Karpas-422 (cell line): Measurements from ENCODE around the gene SMIM1. TPM values are rescaled to one million over a fixed set of nuclear protein-coding genes. Genes with fewer than 3 reads are reported as not detected.

ENCODE experiments used
- DNase-seq: peaks from one replicate; pipeline ENCODE4 v3.0.0-alpha.2; 2015
- H2AFZ ChIP-seq: fragments of 200-600 bp; sonication (generic); 2 replicates; pipeline ENCODE4 v1.6.1; 2014; ENCODE audit warnings: antibody characterized with exemption, low read length, mixed read lengths
- H3K27ac ChIP-seq: fragments of 200-600 bp; sonication (generic); 2 replicates; pipeline ENCODE4 v1.5.1; 2014; ENCODE audit warnings: mild to moderate bottlenecking, low read length, moderate library complexity
- H3K27me3 ChIP-seq: fragments of 200-600 bp; sonication (generic); 2 replicates; pipeline ENCODE4 v1.6.1; 2014; ENCODE audit warnings: low read length, mixed read lengths
- H3K36me3 ChIP-seq: fragments of 200-600 bp; sonication (generic); 2 replicates; pipeline ENCODE4 v1.6.1; 2014; ENCODE audit warnings: low read length, mixed read lengths; ENCODE audit not compliant: insufficient read depth
- H3K4me1 ChIP-seq: fragments of 200-600 bp; sonication (generic); 2 replicates; pipeline ENCODE4 v1.6.1; 2014; ENCODE audit warnings: mild to moderate bottlenecking, low read length, mixed read lengths
- H3K4me2 ChIP-seq: fragments of 200-600 bp; sonication (generic); 2 replicates; pipeline ENCODE4 v1.6.1; 2014; ENCODE audit warnings: low read length, low read depth, mild to moderate bottlenecking; ENCODE audit not compliant: poor library complexity, severe bottlenecking
- H3K4me3 ChIP-seq: fragments of 200-600 bp; sonication (generic); 2 replicates; pipeline ENCODE4 v1.5.1; 2014; ENCODE audit warnings: mild to moderate bottlenecking, antibody characterized with exemption, low read length, mixed read lengths
- H3K79me2 ChIP-seq: fragments of 200-600 bp; sonication (generic); 2 replicates; pipeline ENCODE4 v1.6.1; 2014; ENCODE audit warnings: mild to moderate bottlenecking, low read length, mixed read lengths
- H3K9ac ChIP-seq: fragments of 200-600 bp; sonication (generic); 2 replicates; pipeline ENCODE4 v1.6.0; 2014; ENCODE audit warnings: low read length
- H3K9me2 ChIP-seq: fragments of 200-600 bp; sonication (generic), shearing (Covaris generic); replicated peaks from 2 replicates; pipeline ENCODE4 v1.6.0; 2014; ENCODE audit warnings: mild to moderate bottlenecking, low read length, moderate library complexity; ENCODE audit not compliant: insufficient read depth
- H3K9me3 ChIP-seq: fragments of 300-700, 200-600 bp; sonication (generic); 2 replicates; pipeline ENCODE4 v1.6.1; 2014; ENCODE audit warnings: low read length, mixed read lengths
- H4K20me1 ChIP-seq: fragments of 200-600 bp; sonication (generic); 2 replicates; pipeline ENCODE4 v1.6.1; 2014; ENCODE audit warnings: mild to moderate bottlenecking, antibody characterized with exemption, low read length, low read depth; ENCODE audit not compliant: insufficient read depth
- total RNA-seq: library from RNA; depleted of rRNA; stranded (reverse); fragments of >200 nt; shearing (Covaris generic); gene quantifications from 2 replicates; pipeline ENCODE4 v1.2.3, GENCODE V29; 2014; ENCODE audit warnings: low replicate concordance

Gene SMIM1
- total RNA-seq, 1 experiment from 2014 or later: not detected

DNA sequence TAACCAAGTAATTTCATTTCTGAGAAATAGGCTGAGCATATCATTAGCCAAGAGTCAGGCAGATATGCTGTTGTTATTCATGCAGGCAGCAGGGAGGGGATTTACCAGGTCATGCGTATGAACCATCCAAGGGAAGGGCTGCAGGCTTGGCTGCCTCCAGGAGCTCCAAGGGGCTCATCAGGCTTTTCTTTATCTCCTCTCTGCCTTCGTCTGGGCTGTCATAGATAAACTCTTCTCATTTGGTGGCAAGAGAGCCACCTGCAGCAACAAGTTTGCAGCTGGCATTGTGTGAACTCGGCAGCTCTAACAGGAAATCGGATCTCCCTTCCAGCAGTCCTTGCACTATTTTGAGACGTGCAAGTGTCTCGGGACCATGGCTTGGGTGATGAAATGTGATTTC, 12.8 kb upstream of the SMIM1 start:
- no peaks in the 10 kb centered on the region for H3K9me2 ChIP-seq
- H3K9ac ChIP-seq: no peak overlapping the region
- H3K4me1 ChIP-seq: no peaks in the 10 kb centered on the region
- no peaks in the 10 kb centered on the region for H3K36me3 ChIP-seq
- no peak for DNase-seq
- H2AFZ ChIP-seq: no peak overlapping the region
- no peaks in the 10 kb centered on the region for H4K20me1 ChIP-seq
- no peaks in the 10 kb centered on the region for H3K27me3 ChIP-seq
- H3K27ac ChIP-seq: no peak overlapping the region
- H3K4me2 ChIP-seq: no peak overlapping the region
- no peak overlapping the region for H3K4me3 ChIP-seq
- no peaks in the 10 kb centered on the region for H3K9me3 ChIP-seq
- H3K79me2 ChIP-seq: no peaks in the 10 kb centered on the region

DNA sequence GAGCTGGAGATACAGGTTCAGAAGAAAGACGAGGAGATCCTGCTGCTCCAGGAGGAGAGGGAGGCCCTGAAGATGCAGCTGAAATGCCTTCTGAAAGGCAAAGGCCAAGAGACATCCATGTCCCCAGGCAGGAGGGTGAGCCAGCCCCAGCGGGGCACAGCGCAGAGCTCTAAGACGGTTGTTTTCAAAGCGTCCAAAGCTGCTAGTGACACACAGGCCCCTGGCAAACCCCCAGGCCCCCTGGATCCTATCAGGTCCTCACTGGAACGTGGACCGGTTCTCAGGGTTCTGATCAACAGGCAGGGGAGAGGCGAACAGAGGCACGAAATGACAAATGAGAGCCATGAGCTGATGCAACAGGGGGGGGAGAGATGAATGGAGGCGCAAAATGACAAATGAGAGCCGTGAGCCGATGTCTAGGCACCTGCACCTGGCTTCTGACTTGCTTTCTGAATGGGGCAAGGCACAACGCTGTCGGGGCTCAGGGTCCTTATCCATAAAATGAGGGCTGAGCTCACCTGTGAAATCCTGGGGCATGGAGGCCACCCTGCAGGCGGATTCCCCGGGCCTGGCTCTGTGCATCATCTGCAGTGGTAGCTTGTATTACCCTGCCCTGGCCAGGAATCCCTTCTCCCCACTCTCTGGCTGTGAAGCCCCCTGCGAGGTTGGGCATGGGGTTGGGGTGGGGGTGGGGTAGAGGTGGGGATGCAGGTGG, 11.1 kb upstream of the SMIM1 start:
- H3K27ac ChIP-seq: no peak overlapping the region
- no peak overlapping the region for H3K4me2 ChIP-seq
- H3K79me2 ChIP-seq: no peaks in the 10 kb centered on the region
- H3K9ac ChIP-seq: no peak overlapping the region
- H3K4me1 ChIP-seq: no peaks in the 10 kb centered on the region
- H3K4me3 ChIP-seq: no peak overlapping the region
- no peaks in the 10 kb centered on the region for H3K36me3 ChIP-seq
- H2AFZ ChIP-seq: no peak overlapping the region
- H3K9me3 ChIP-seq: no peaks in the 10 kb centered on the region
- no peaks in the 10 kb centered on the region for H3K27me3 ChIP-seq
- H4K20me1 ChIP-seq: no peaks in the 10 kb centered on the region
- no peaks in the 10 kb centered on the region for H3K9me2 ChIP-seq
- DNase-seq: no peak

DNA sequence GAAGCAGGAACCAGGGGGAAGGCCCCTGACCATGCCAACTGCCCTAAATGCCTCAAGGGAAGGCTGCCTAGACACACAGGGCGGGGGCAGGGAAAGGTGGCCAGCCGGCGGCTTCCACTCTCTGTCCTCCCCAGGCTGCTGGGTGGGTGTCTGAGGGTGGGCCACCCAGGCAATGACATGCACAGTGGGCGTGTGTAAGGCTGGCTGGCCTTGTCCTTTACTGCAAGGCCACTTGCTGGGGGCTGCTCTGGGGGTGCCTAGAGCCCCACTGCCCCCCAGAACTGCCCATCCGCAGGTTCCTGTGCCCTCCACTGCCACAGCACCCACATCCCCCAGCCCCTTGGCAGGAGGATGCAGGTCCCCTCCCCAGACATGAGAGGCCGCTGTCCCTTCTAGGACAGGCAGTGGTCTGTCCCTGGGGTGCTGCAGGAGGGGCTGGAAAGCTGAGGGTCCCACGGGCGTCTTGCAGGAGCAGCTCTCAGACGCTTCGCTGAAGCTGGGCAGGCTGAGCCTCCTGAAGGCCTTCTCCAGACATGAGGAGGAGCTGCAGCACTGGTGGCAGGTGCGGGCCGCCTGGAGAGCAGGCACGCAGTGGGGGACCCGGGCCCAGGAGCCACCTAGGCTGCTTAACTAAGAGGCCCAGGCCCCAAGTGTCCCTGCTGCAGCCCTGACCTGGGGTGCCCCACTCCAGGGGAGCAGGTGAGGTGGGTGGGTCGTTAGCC, 10.2 kb upstream of the SMIM1 start:
- Histone ChIP-seq H3K9me2 (no peaks in the 10 kb centered on the region), H3K27me3 (no peaks in the 10 kb centered on the region), H3K9ac (no peak overlapping the region), H4K20me1 (no peaks in the 10 kb centered on the region), H3K4me2 (no peak overlapping the region), H3K79me2 (no peaks in the 10 kb centered on the region), H2AFZ (no peak overlapping the region), H3K4me3 (no peak overlapping the region), H3K36me3 (no peaks in the 10 kb centered on the region), H3K4me1 (no peaks in the 10 kb centered on the region), H3K27ac (no peak overlapping the region), H3K9me3 (no peaks in the 10 kb centered on the region)
- DNase-seq: no peak

DNA sequence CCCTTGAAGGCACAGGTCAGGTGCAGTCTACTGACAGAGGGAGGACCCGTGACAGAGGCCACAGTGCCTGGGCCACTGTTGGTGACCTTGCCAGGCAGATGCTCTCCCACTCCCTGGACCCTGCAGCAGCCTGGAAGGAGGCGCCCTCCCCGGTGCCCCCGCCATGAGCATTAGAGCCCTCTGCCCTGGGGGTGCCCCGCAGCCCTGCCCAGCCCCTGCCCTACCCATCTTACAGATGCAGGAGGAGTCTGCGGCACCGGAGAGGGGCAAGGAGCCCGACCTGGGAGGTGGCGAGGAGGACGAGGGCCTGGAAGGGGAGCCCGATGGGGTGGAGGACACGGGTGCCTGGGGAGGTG, 9.7 kb upstream of the SMIM1 start:
- Histone ChIP-seq H3K4me2 (no peak overlapping the region), H3K9me3 (no peaks in the 10 kb centered on the region), H3K27me3 (no peaks in the 10 kb centered on the region), H3K9me2 (no peaks in the 10 kb centered on the region), H3K79me2 (no peaks in the 10 kb centered on the region), H3K36me3 (no peaks in the 10 kb centered on the region), H3K4me3 (no peak overlapping the region), H3K4me1 (no peaks in the 10 kb centered on the region), H2AFZ (no peak overlapping the region), H3K9ac (no peak overlapping the region), H3K27ac (no peak overlapping the region), H4K20me1 (no peaks in the 10 kb centered on the region)
- no peak for DNase-seq

DNA sequence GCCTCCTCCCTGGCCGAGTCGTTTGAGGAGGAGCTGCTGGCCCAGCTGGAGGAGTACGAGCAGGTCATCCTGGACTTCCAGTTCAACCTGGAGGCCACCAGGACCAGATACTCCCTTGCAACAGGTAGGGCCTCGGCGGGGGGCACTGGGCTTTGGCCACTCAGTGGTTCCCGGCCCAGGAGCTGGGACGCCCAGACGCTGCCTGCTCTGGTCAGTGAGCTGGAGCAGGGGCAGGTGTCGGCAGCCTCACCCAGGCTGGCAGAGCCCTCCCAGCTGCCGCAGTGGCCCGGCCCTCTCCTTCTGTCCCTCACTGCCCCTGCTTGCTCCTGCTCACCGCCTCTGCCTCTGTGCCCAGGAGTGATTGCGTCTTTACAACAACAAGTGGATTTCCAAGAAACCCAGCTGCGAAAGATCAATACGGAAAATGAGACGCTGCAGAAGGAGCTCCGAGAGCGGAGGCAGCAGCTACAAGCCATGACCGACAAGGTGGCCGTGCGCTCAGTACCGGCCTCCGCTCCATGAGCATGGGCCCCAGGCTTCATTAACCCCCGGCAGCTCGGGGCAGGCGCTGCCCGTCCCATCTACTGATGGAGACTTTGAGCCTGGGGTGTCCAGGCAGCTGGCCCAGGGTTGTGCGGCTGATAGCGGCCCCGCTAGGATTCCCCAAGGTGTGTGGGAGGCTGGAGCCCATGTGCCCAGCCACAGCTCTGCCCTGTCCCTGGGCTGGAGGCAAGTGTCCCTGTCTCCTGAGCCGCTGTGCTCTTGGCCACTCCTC, 9.0 kb upstream of the SMIM1 start:
- H3K79me2 ChIP-seq: no peaks in the 10 kb centered on the region
- no peak for DNase-seq
- H2AFZ ChIP-seq: no peak overlapping the region
- no peaks in the 10 kb centered on the region for H3K4me1 ChIP-seq
- H3K27me3 ChIP-seq: no peaks in the 10 kb centered on the region
- no peak overlapping the region for H3K9ac ChIP-seq
- no peaks in the 10 kb centered on the region for H4K20me1 ChIP-seq
- H3K9me2 ChIP-seq: no peaks in the 10 kb centered on the region
- H3K4me3 ChIP-seq: no peak overlapping the region
- no peaks in the 10 kb centered on the region for H3K36me3 ChIP-seq
- no peaks in the 10 kb centered on the region for H3K9me3 ChIP-seq
- no peak overlapping the region for H3K27ac ChIP-seq
- no peak overlapping the region for H3K4me2 ChIP-seq

DNA sequence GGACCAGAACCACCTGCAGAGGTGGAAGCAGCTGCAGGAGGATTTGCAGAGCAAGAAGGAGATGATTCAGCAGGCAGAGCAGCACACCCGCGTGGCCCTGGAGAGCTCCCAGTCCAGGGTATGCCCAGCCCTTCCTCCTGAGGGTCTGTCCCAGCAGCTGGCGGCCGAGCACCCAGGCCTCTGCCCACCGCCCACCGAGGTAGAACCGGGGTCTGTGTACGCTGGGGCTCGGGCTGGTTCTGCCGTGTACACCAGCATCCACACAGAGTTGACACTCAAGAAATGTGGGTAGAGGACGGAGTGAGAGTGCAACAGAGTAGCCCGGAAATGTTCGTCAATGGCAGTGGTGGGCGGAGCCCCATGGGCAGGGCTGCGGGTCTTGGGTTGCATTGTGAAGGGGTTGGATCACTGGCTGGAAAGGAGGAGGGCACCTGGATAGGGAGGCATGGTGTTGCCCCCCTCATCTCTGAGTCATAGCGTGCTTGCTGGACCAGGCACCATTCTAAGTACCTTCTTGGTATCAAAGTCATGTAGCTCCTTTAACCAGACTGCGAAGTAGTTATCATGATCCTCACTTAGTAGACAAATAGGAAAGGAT, 5.1 kb upstream of the SMIM1 start:
- Histone ChIP-seq H3K36me3 (no peaks in the 10 kb centered on the region), H3K9me2 (no peaks in the 10 kb centered on the region), H3K4me2 (no peak overlapping the region), H3K9me3 (no peaks in the 10 kb centered on the region), H3K9ac (no peak overlapping the region), H3K4me3 (no peak overlapping the region), H4K20me1 (no peaks in the 10 kb centered on the region), H3K79me2 (no peaks in the 10 kb centered on the region), H3K27me3 (no peaks in the 10 kb centered on the region), H3K27ac (no peak overlapping the region), H2AFZ (no peak overlapping the region), H3K4me1 (peaks cover 9% of the 10 kb centered on the region)
- no peak for DNase-seq

DNA sequence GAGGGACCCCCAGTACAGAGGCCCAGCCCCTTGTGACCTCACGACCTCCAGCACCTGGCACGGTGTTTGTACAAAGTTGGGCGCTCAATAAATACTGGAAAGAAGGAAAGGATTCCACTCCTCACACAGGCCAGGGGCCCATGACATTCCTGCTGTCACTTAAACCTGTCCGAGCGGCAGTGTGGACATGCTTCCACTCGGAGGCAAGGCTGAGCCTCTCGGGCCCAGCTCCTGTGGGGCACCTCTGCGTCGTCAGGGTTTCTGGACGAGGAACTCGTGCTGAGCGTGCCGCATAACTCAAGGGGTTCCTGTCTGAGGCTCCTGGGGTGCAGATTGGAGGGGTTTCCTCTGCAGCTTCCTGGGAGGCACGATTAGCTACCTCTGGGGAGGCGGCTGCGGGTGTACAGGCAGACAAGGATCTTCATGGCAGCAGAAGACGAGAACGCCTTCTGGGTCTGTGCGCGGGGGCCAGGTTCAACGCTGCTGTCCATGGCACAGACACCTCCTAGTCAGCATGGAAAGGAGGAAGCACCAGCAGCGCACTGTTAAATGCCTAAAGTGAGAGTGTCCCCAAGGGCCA, 3.6 kb upstream of the SMIM1 start:
- no peak overlapping the region for H3K4me2 ChIP-seq
- no peaks in the 10 kb centered on the region for H3K9me2 ChIP-seq
- no peaks in the 10 kb centered on the region for H3K36me3 ChIP-seq
- no peaks in the 10 kb centered on the region for H3K79me2 ChIP-seq
- H3K27ac ChIP-seq: no peak overlapping the region
- no peak for DNase-seq
- peaks cover 13% of the 10 kb centered on the region for H3K4me1 ChIP-seq
- H4K20me1 ChIP-seq: no peaks in the 10 kb centered on the region
- no peaks in the 10 kb centered on the region for H3K9me3 ChIP-seq
- H3K27me3 ChIP-seq: no peaks in the 10 kb centered on the region
- H3K4me3 ChIP-seq: no peak overlapping the region
- H2AFZ ChIP-seq: no peak overlapping the region
- no peak overlapping the region for H3K9ac ChIP-seq
